SK-N-SH (cell line): ENCODE data around the gene ZMYM2.

Experiments
- CHD2 ChIP-seq: fragments of 150-350 bp; IDR thresholded peaks from 2 replicates; pipeline ENCODE4 v1.6.1; 2018; ENCODE audit warnings: low read length; ENCODE audit not compliant: partially characterized antibody
- EZH2phosphoT487 ChIP-seq: fragments of 200-600 bp; sonication (generic); IDR thresholded peaks from 2 replicates; pipeline ENCODE4 v1.6.1; 2017; ENCODE audit warnings: low read depth, mixed run types, mild to moderate bottlenecking, antibody characterized with exemption, moderate library complexity, borderline replicate concordance
- FOSL2 ChIP-seq: IDR thresholded peaks from 2 replicates; pipeline ENCODE4 v1.4.0; 2012; ENCODE audit warnings: low read depth, mild to moderate bottlenecking, moderate library complexity, borderline replicate concordance
- GATA2 ChIP-seq: sonication (generic); formaldehyde crosslinking; IDR thresholded peaks from 2 replicates; pipeline ENCODE4 v1.5.0; 2020; ENCODE audit warnings: mild to moderate bottlenecking, missing genetic modification reagents
- MXI1 ChIP-seq: IDR thresholded peaks from 2 replicates; pipeline ENCODE4 v1.6.1; 2012; ENCODE audit warnings: mild to moderate bottlenecking, low read depth, low read length, improper control_type of control experiment
- POLR2AphosphoS5 ChIP-seq: IDR thresholded peaks from 2 replicates; pipeline ENCODE4 v1.6.1; 2012; ENCODE audit warnings: low read depth, low read length
- RAD21 ChIP-seq: IDR thresholded peaks from 2 replicates; pipeline ENCODE4 v1.6.1; 2012; ENCODE audit warnings: mild to moderate bottlenecking, low read length
- TAF1 ChIP-seq: IDR thresholded peaks from 2 replicates; pipeline ENCODE4 v1.6.1; 2012; ENCODE audit warnings: low read depth, mild to moderate bottlenecking, low read length, moderate library complexity, borderline replicate concordance
- TCF12 ChIP-seq: IDR thresholded peaks from 2 replicates; pipeline ENCODE4 v1.4.0; 2012
- TF ChIP-seq, protein P1 (sequence below): fragments of 200-600 bp; sonication (generic); IDR thresholded peaks from 2 replicates; pipeline ENCODE4 v1.6.1; 2017; ENCODE audit warnings: antibody characterized with exemption, mild to moderate bottlenecking, moderate library complexity
- TF ChIP-seq, protein P2 (sequence below): IDR thresholded peaks from 2 replicates; pipeline ENCODE4 v1.6.1; 2012; ENCODE audit warnings: mild to moderate bottlenecking, low read depth, low read length, moderate library complexity
- TF ChIP-seq, protein P3 (sequence below): IDR thresholded peaks from 2 replicates; pipeline ENCODE4 v1.4.0; 2012; ENCODE audit warnings: low read depth, borderline replicate concordance
- TF ChIP-seq, protein P4 (sequence below): IDR thresholded peaks from 2 replicates; pipeline ENCODE4 v1.4.0; 2012; ENCODE audit warnings: low read depth, borderline replicate concordance
- TF ChIP-seq, protein P5 (sequence below): IDR thresholded peaks from 2 replicates; pipeline ENCODE4 v1.4.0; 2012; ENCODE audit warnings: low read depth

DNA sequence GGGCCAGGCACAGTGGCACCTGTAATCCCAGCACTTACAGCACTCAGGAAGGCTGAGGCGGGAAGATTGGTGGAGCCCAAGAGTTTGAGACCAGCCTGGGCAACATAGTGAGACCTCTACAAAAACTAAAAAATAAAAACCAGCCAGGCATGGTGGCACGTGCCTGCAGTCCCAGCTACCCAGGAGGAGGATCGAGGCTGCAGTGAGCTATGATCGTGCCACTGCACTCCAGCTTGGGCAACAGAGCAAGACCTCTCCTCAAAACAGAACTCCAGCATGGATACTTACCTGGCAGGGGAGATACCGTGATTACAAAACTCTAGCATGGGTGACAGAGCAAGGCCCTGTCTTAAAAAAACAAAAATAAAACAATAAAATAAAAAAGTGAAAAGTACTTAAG is 107.0 kb downstream of the ZMYM2 start:
- TF ChIP-seq GATA2 (no peak), EZH2phosphoT487 (no peak), CHD2 (no peak), RAD21 (no peak), MXI1 (no peak), FOSL2 (no peak), POLR2AphosphoS5 (no peak), TCF12 (no peak), TAF1 (no peak)
- TF ChIP-seq, protein P1, sequence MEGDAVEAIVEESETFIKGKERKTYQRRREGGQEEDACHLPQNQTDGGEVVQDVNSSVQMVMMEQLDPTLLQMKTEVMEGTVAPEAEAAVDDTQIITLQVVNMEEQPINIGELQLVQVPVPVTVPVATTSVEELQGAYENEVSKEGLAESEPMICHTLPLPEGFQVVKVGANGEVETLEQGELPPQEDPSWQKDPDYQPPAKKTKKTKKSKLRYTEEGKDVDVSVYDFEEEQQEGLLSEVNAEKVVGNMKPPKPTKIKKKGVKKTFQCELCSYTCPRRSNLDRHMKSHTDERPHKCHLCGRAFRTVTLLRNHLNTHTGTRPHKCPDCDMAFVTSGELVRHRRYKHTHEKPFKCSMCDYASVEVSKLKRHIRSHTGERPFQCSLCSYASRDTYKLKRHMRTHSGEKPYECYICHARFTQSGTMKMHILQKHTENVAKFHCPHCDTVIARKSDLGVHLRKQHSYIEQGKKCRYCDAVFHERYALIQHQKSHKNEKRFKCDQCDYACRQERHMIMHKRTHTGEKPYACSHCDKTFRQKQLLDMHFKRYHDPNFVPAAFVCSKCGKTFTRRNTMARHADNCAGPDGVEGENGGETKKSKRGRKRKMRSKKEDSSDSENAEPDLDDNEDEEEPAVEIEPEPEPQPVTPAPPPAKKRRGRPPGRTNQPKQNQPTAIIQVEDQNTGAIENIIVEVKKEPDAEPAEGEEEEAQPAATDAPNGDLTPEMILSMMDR, result no peak
- TF ChIP-seq, protein P2, sequence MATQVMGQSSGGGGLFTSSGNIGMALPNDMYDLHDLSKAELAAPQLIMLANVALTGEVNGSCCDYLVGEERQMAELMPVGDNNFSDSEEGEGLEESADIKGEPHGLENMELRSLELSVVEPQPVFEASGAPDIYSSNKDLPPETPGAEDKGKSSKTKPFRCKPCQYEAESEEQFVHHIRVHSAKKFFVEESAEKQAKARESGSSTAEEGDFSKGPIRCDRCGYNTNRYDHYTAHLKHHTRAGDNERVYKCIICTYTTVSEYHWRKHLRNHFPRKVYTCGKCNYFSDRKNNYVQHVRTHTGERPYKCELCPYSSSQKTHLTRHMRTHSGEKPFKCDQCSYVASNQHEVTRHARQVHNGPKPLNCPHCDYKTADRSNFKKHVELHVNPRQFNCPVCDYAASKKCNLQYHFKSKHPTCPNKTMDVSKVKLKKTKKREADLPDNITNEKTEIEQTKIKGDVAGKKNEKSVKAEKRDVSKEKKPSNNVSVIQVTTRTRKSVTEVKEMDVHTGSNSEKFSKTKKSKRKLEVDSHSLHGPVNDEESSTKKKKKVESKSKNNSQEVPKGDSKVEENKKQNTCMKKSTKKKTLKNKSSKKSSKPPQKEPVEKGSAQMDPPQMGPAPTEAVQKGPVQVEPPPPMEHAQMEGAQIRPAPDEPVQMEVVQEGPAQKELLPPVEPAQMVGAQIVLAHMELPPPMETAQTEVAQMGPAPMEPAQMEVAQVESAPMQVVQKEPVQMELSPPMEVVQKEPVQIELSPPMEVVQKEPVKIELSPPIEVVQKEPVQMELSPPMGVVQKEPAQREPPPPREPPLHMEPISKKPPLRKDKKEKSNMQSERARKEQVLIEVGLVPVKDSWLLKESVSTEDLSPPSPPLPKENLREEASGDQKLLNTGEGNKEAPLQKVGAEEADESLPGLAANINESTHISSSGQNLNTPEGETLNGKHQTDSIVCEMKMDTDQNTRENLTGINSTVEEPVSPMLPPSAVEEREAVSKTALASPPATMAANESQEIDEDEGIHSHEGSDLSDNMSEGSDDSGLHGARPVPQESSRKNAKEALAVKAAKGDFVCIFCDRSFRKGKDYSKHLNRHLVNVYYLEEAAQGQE, result no peak
- TF ChIP-seq, protein P3, sequence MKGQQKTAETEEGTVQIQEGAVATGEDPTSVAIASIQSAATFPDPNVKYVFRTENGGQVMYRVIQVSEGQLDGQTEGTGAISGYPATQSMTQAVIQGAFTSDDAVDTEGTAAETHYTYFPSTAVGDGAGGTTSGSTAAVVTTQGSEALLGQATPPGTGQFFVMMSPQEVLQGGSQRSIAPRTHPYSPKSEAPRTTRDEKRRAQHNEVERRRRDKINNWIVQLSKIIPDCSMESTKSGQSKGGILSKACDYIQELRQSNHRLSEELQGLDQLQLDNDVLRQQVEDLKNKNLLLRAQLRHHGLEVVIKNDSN, result no peak
- TF ChIP-seq, protein P4, sequence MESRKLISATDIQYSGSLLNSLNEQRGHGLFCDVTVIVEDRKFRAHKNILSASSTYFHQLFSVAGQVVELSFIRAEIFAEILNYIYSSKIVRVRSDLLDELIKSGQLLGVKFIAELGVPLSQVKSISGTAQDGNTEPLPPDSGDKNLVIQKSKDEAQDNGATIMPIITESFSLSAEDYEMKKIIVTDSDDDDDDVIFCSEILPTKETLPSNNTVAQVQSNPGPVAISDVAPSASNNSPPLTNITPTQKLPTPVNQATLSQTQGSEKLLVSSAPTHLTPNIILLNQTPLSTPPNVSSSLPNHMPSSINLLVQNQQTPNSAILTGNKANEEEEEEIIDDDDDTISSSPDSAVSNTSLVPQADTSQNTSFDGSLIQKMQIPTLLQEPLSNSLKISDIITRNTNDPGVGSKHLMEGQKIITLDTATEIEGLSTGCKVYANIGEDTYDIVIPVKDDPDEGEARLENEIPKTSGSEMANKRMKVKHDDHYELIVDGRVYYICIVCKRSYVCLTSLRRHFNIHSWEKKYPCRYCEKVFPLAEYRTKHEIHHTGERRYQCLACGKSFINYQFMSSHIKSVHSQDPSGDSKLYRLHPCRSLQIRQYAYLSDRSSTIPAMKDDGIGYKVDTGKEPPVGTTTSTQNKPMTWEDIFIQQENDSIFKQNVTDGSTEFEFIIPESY, result no peak
- TF ChIP-seq, protein P5, sequence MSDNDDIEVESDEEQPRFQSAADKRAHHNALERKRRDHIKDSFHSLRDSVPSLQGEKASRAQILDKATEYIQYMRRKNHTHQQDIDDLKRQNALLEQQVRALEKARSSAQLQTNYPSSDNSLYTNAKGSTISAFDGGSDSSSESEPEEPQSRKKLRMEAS, result no peak
